Measurements from ENCODE around the gene TM9SF1. TPM values are rescaled to one million over a fixed set of nuclear protein-coding genes. Genes with fewer than 3 reads are reported as not detected.

TM9SF1 gene
- total and polyA plus RNA-seq, 2 of the 13 experiments (the other 11 are each of a cell fraction or from before 2014, with no cell fraction given) = 83.2 to 110 TPM

- TF ChIP-seq ZNF343 (CRISPR knock-in tag; IDR thresholded peaks at IDR 0.05) = peak; percentile 99
- TF ChIP-seq ZXDC (CRISPR knock-in tag; IDR thresholded peaks at IDR 0.05) = no peak
- peak; percentile 8; the same call in 1 of the 2 replicates for TF ChIP-seq SUZ12 (IDR thresholded peaks at IDR 0.05; ENCODE audit: low read depth, low read length)
- no peak for TF ChIP-seq SYNCRIP (IDR thresholded peaks at IDR 0.05; ENCODE audit: insufficient read depth, low read depth, low read length)
- TF ChIP-seq KLF12 (CRISPR knock-in tag; IDR thresholded peaks at IDR 0.05; ENCODE audit: borderline replicate concordance) = peak; percentile 99
- no peak for TF ChIP-seq EHMT2 (IDR thresholded peaks at IDR 0.05; ENCODE audit: borderline replicate concordance, low read depth, low read length)
- peak; percentile 95 for TF ChIP-seq ZNF557 (CRISPR knock-in tag; IDR thresholded peaks at IDR 0.05)
- TF ChIP-seq E2F5 (CRISPR knock-in tag; conservative IDR thresholded peaks at IDR 0.05) = peak; percentile 85
- TF ChIP-seq KDM5B (CRISPR knock-in tag; IDR thresholded peaks at IDR 0.05; ENCODE audit: borderline replicate concordance) = peak; percentile 99
- TF ChIP-seq NR2F1 (CRISPR knock-in tag; IDR thresholded peaks at IDR 0.05) = peak in 1 of 2 experiments; percentile 56; a peak in 1 of 4 replicates
- peak; percentile 69; the same call in 1 of the 2 replicates for TF ChIP-seq ZNF660 (CRISPR knock-in tag; IDR thresholded peaks at IDR 0.05; ENCODE audit: borderline replicate concordance, low read depth)
- no peak for TF ChIP-seq NFE2 (CRISPR knock-in tag; IDR thresholded peaks at IDR 0.05)
- peak; percentile 99 for TF ChIP-seq E2F2 (CRISPR knock-in tag; IDR thresholded peaks at IDR 0.05; ENCODE audit: borderline replicate concordance)
- peak; percentile 87 for TF ChIP-seq ZFY (CRISPR knock-in tag; IDR thresholded peaks at IDR 0.05)
- TF ChIP-seq MIER2 (CRISPR knock-in tag; IDR thresholded peaks at IDR 0.05) = peak; percentile 75
- TF ChIP-seq BCL3 (CRISPR knock-in tag; IDR thresholded peaks at IDR 0.05) = peak; percentile 98
- TF ChIP-seq RFX5 (IDR thresholded peaks at IDR 0.05; ENCODE audit: low read depth, low read length) = peak; percentile 57
- peak; percentile 96 for TF ChIP-seq MXD1 (CRISPR knock-in tag; IDR thresholded peaks at IDR 0.05)
- no peak; the same call in 1 of the 2 replicates for TF ChIP-seq ZSCAN9 (CRISPR knock-in tag; IDR thresholded peaks at IDR 0.05; ENCODE audit: borderline replicate concordance)
- peak; percentile 96 for TF ChIP-seq BRD4 (CRISPR knock-in tag; IDR thresholded peaks at IDR 0.05)
- TF ChIP-seq SNAPC2 (CRISPR knock-in tag; IDR thresholded peaks at IDR 0.05) = peak; percentile 75; the same call in 1 of the 2 replicates
- no peak for TF ChIP-seq ZFP36 (IDR thresholded peaks at IDR 0.05; ENCODE audit: borderline replicate concordance, low read depth, low read length, partially characterized antibody)
- TF ChIP-seq MTF1 (CRISPR knock-in tag; IDR thresholded peaks at IDR 0.05) = no peak
Measured at GRCh38 chr14:24212924-24213865, 18.0 kb upstream of the TM9SF1 start, which contains the start of gene CHMP4A (continued).
